ENCODE data around the gene KRT2. TPM values are rescaled to one million over a fixed set of nuclear protein-coding genes. Genes with fewer than 3 reads are reported as not detected.
A peak's percentile ranks its signal among the peaks of the same experiment; 100 is the strongest.

The KRT2 gene
- total RNA-seq, 1 donor = not detected

- DNase-seq (ENCODE audit: low read depth in 2 of 3, low spot score in 2 of 3) = no peak
Measured at GRCh38 chr12:52667509-52667908, 15.5 kb upstream of the KRT2 start.

- no peak for DNase-seq (ENCODE audit: low read depth in 2 of 3, low spot score in 2 of 3)
Measured at GRCh38 chr12:52666471-52666870, 14.5 kb upstream of the KRT2 start.

DNA sequence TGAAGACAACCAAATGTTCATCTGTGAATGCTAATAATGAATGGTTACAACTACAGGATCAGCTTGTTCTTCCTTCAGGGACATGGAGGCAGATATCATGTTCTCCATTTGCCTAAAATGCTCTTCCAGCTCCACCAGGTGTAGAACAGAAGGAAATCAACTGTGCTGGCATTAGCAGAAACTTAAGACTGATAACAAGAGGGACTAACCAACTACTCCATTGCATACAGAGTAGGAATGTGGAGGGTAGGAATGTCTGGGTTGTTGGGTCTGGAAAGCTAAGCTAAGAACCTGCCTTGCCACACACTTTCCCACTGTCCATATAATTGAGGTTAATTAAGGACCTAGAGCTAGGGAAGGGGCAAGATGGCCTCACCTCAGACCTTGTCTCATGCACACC lies 11.4 kb upstream of the KRT2 start:
- no peak for DNase-seq (ENCODE audit: low read depth in 2 of 3, low spot score in 2 of 3)

DNA sequence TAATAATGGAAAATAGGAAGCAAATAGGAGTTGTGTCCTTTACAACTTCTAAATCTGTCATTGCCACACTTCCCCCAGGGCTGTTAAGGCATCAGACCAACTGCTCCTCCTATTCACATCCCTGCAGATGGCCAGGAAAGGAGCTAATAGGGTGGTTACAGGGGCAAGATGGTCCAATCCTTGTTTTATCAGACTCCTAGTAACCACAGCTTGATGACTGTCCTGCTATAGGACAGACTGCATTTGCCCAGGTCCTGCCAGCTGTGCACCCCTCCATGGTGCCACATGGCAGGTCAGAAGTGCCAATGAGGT lies 10.9 kb upstream of the KRT2 start:
- DNase-seq (ENCODE audit: low read depth in 2 of 3, low spot score in 2 of 3) = peak in 1 of 3 donors; percentile 10

DNA sequence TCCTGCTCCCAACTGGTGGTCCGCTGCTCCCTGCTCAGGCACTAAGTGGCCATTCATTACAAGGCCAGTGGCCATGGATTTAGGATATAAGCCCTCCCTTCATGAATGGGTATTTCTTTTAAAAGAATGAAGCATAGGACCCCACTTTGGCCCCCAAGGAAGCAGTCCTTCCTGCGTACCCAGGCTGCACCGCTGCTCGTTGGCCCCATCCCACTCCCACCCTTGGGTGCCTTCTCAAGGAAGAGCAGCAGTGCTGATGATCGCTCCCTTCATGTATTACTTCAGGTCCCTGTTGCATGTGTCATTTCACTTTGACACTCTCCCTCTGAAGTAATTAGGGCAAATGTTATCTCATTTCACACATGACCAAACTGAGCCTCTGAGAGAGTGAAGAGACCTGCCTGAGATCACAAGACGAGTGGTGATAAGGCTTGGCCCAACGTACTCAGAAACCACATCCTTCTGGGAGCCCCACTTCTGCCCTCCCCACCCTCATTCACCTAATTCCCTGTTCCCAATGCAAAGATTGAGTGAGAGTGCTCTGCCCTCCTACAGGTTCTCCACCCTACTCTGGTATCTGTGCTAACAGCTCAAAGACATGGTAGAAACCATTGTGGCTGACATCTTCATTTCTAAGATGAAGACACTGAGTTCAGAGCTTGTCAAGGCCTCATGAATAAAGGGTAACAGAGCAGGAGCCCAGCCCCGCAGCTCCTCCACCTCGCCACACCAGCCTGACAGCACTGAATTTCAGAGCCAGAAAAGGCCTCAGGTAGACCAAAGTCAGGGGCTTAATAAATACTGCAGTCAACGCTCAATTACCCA lies 10.3 kb upstream of the KRT2 start:
- DNase-seq (ENCODE audit: low read depth in 2 of 3, low spot score in 2 of 3) = peak in 2 of 3 donors; percentile 41 to 56

DNA sequence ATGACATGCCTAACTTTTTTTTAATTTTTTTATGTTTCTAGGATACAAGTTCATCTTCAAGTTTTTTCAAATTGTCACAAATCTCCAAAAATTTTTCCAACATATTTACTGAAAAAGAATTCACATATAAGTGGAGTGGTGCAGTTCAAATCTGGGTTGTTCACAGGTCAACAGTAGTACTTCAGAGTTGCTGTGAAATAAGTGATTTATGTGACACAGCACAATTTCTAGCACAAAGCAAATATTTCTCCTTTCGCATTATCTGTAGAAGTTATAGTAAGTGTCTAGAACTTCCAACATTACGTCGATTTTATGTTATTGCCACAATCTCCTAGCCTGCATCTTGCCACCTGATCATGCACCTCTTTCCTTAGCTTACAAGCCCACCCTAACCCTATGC lies 9.7 kb upstream of the KRT2 start:
- no peak for DNase-seq (ENCODE audit: low read depth in 2 of 3, low spot score in 2 of 3)

GRCh38 chr12:52660934-52661499 lies 9.0 kb upstream of the KRT2 start:
- DNase-seq (ENCODE audit: low read depth in 2 of 3, low spot score in 2 of 3) = no peak

- DNase-seq (ENCODE audit: low read depth in 2 of 3, low spot score in 2 of 3) = no peak
Measured at GRCh38 chr12:52659951-52660350, 7.9 kb upstream of the KRT2 start.

GRCh38 chr12:52659395-52659794 lies 7.4 kb upstream of the KRT2 start:
- DNase-seq (ENCODE audit: low read depth in 2 of 3, low spot score in 2 of 3) = no peak

GRCh38 chr12:52658196-52658595 lies 6.2 kb upstream of the KRT2 start:
- DNase-seq (ENCODE audit: low read depth in 2 of 3, low spot score in 2 of 3) = no peak

DNA sequence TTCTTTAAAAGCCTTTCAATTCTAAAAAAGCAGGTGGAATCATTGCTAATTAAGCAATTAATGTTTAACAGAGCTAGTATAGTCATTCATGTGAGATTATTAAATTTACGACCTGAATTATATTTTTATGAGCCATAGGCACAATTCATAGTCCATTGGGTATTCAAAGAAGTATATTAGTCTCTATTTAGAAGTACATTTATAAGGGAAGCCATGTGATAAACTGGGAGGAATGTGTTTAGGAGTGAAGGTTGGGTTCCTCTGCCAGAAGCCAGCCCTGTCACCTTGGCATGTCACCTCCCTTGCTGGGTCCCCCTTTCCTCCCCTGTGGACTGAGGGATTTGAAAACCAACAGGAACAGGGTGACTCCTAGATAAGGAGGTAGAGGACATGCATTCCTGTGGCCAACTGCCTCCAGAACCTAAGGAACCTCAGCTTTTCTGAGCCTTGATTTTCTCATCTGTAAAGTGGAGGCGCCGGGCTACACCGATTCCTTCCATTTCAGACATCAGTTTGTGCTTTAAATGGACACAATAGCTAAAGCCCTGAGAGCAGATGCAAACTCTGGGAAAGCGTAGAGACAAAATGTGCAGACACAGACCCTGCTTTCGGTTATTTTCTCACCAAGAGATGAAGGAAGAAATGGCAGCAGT lies 5.4 kb upstream of the KRT2 start:
- no peak for DNase-seq (ENCODE audit: low read depth in 2 of 3, low spot score in 2 of 3)

- no peak for DNase-seq (ENCODE audit: low read depth in 2 of 3, low spot score in 2 of 3)
Measured at GRCh38 chr12:52656616-52657015, 4.6 kb upstream of the KRT2 start.

GRCh38 chr12:52655720-52656124 lies 3.7 kb upstream of the KRT2 start:
- no peak for DNase-seq (ENCODE audit: low read depth in 2 of 3, low spot score in 2 of 3)

- no peak for DNase-seq (ENCODE audit: low read depth in 2 of 3, low spot score in 2 of 3)
Measured at GRCh38 chr12:52655251-52655650, 3.2 kb upstream of the KRT2 start.

GRCh38 chr12:52650520-52651081 lies 1.4 kb downstream of the KRT2 start:
- DNase-seq (ENCODE audit: low read depth in 2 of 3, low spot score in 2 of 3) = no peak

DNA sequence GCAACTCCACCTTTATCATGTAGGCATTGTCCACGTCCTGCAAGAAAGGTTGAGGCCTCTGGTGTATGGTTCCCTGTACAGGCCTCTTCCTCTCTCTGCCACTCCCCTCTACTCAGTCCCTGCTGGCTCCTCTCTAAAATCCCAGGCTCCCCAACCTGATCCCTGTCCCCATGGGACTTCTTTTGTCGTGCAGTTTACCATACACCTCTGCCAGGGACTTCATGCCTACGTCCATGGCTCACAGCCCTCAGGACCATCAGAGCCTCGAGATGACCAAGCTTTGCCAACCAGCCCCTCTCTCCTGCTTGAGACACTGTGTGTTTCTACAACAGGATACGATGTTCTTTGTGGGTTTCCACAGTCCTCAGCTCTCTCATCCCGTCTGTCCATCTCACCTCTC lies 2.9 kb downstream of the KRT2 start:
- DNase-seq (ENCODE audit: low read depth in 2 of 3, low spot score in 2 of 3) = no peak

DNA sequence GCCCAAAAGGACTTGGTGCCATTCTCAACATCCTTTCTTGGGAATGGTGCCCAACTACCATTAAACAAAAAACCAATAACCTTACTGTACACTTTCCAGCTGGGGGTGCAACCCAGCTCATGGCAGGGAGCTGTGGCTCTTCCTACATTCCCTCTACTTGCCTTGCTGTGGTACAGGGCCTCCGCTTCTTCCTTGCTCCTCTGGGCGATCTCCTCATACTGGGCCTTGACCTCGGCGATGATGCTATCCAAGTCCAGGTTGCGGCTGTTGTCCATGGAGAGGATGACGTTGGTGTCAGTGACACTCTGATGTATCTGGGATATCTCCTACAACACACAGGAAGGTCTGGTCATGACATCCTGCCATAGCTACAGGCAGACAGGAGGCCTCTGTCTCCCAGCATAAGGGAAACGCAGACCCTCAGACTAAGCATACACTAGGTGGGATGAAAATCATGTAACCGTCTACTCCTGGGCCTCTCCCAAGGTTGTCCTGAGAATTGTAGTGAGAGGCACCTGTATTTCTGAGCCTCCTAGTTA lies 3.9 kb downstream of the KRT2 start:
- no peak for DNase-seq (ENCODE audit: low read depth in 2 of 3, low spot score in 2 of 3)

- DNase-seq (ENCODE audit: low read depth in 2 of 3, low spot score in 2 of 3) = no peak
Measured at GRCh38 chr12:52647601-52648000, 4.4 kb downstream of the KRT2 start.

- DNase-seq (ENCODE audit: low read depth in 2 of 3, low spot score in 2 of 3) = no peak
Measured at GRCh38 chr12:52646613-52647012, 5.4 kb downstream of the KRT2 start.

DNA sequence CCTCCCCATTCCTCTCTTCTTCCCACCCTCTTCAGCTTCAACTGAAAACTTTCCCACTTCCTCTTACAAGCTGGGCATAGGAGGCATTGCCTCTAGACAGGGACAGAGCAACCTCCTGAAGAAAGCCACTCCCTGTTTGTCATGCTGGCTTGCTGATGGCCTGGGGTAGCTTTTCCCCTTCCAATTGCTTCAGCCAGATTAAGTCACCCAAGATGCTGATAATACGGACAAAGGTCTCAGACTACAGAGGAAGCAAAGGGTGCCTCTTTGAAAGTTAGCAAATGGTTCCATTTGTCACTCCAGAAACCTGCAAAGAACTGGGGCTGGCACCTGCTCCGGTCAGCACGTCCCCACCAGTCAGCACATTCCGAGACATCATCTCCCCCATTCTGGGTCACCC lies 6.0 kb downstream of the KRT2 start:
- no peak for DNase-seq (ENCODE audit: low read depth in 2 of 3, low spot score in 2 of 3)

- DNase-seq (ENCODE audit: low read depth in 2 of 3, low spot score in 2 of 3) = peak; percentile 32 to 76 (median 36)
Measured at GRCh38 chr12:52645120-52645761, 6.8 kb downstream of the KRT2 start.

All from hematopoietic multipotent progenitor cell (in vitro differentiated cells).